Suprapubic skin (tissue), 4 donors: ENCODE measurements around the gene CACNA1I.

Source experiments
- CTCF ChIP-seq, 2 donors: fragments of 200-600 bp in 1 of 2; fragments of 450-650 bp in 1 of 2; sonication (generic) in 1 of 2; IDR thresholded peaks; one replicate each; pipeline ENCODE4 v1.5.1; 2016 to 2019; ENCODE audit warnings: antibody characterized with exemption in 2 of 2, mild to moderate bottlenecking in 1 of 2, moderate library complexity in 1 of 2
- EP300 ChIP-seq: sonication (generic); formaldehyde crosslinking; IDR thresholded peaks from one replicate; pipeline ENCODE4 v1.6.1; 2017; ENCODE audit warnings: antibody characterized with exemption
- POLR2AphosphoS5 ChIP-seq, 3 donors: sonication (generic); formaldehyde crosslinking; IDR thresholded peaks; one replicate each; pipeline ENCODE4 v1.6.1; 2017; ENCODE audit warnings: antibody characterized with exemption in 3 of 3

GRCh38 chr22:39558254-39558727 lies 12.3 kb upstream of the CACNA1I start:
- no peak for TF ChIP-seq CTCF (IDR thresholded peaks at IDR 0.05)
- no peak for TF ChIP-seq POLR2AphosphoS5 (IDR thresholded peaks at IDR 0.05)
- TF ChIP-seq EP300, result no peak
